ENCODE data around the gene SMC4.

GRCh38 chr3:160473221-160473620 is 73.8 kb downstream of the SMC4 start:
- TF ChIP-seq CTCF (conservative IDR thresholded peaks at IDR 0.05; ENCODE audit: low read depth, low read length) (no peak), EZH2phosphoT487 (IDR thresholded peaks at IDR 0.05; ENCODE audit: borderline replicate concordance, low read length) (no peak), EZH2 (IDR thresholded peaks at IDR 0.05; ENCODE audit: low read length, unreplicated experiment) (no peak)
